Subcutaneous abdominal adipose tissue (tissue), 5 donors: ENCODE measurements around the gene ZNG1F.
"Not testable (repeated sequence)": the region's sequence is repeated elsewhere in the genome, so short reads cannot be mapped to it uniquely, and the experiment has no call there.

Source experiments
- H3K27ac ChIP-seq: one replicate; pipeline ENCODE4 v1.7.0; 2013; ENCODE audit warnings: low read depth, mild to moderate bottlenecking, inconsistent platforms, low read length, moderate library complexity
- H3K27me3 ChIP-seq, 5 donors: one replicate each; pipeline ENCODE4 v1.7.0; 2013; ENCODE audit warnings: low read length in 5 of 5, inconsistent platforms in 1 of 5; ENCODE audit not compliant: control insufficient read depth in 5 of 5, insufficient read depth in 4 of 5
- H3K36me3 ChIP-seq, 5 donors: one replicate each; pipeline ENCODE4 v1.7.0; 2013; ENCODE audit warnings: low read length in 5 of 5; ENCODE audit not compliant: control insufficient read depth in 5 of 5, insufficient read depth in 5 of 5
- H3K4me1 ChIP-seq, 5 donors: one replicate each; pipeline ENCODE4 v1.7.0; 2013; ENCODE audit warnings: low read length in 5 of 5, mild to moderate bottlenecking in 3 of 5, moderate library complexity in 1 of 5; ENCODE audit not compliant: control insufficient read depth in 5 of 5, insufficient read depth in 5 of 5
- H3K4me3 ChIP-seq, 5 donors: one replicate each; pipeline ENCODE4 v1.7.0; 2013; ENCODE audit warnings: low read length in 5 of 5, low read depth in 1 of 5
- H3K9ac ChIP-seq, 5 donors: one replicate each; pipeline ENCODE4 v1.7.0; 2013; ENCODE audit warnings: low read length in 5 of 5, mild to moderate bottlenecking in 4 of 5, moderate library complexity in 3 of 5
- H3K9me3 ChIP-seq, 5 donors: one replicate each; pipeline ENCODE4 v1.7.0; 2013; ENCODE audit warnings: low read length in 5 of 5; ENCODE audit not compliant: control insufficient read depth in 5 of 5
- donor health status: healthy.
- donor health status: healthy.
- donor health status: healthy.
- donor health status: healthy.
- donor health status: healthy.

ZNG1F gene

GRCh38 chr9:41123396-41123795 is 65.7 kb downstream of the ZNG1F start:
- not testable (repeated sequence) for H3K9ac ChIP-seq, H3K27ac ChIP-seq, H3K9me3 ChIP-seq, H3K4me3 ChIP-seq, H3K4me1 ChIP-seq, H3K36me3 ChIP-seq, H3K27me3 ChIP-seq

- H3K27ac ChIP-seq, H3K27me3 ChIP-seq, H3K9me3 ChIP-seq, H3K9ac ChIP-seq, H3K4me1 ChIP-seq, H3K4me3 ChIP-seq, H3K36me3 ChIP-seq: not testable (repeated sequence)
Observed at GRCh38 chr9:41120696-41121095, 68.4 kb downstream of the ZNG1F start.

- H3K9ac ChIP-seq, H3K27me3 ChIP-seq, H3K4me3 ChIP-seq, H3K9me3 ChIP-seq, H3K27ac ChIP-seq, H3K36me3 ChIP-seq, H3K4me1 ChIP-seq: not testable (repeated sequence)
Observed at GRCh38 chr9:41119719-41120118, 69.4 kb downstream of the ZNG1F start.

GRCh38 chr9:41119311-41119710 is 69.8 kb downstream of the ZNG1F start:
- not testable (repeated sequence) for H3K27ac ChIP-seq, H3K4me1 ChIP-seq, H3K4me3 ChIP-seq, H3K27me3 ChIP-seq, H3K9ac ChIP-seq, H3K36me3 ChIP-seq, H3K9me3 ChIP-seq

- H3K9ac ChIP-seq, H3K4me3 ChIP-seq, H3K9me3 ChIP-seq, H3K4me1 ChIP-seq, H3K27me3 ChIP-seq, H3K36me3 ChIP-seq, H3K27ac ChIP-seq: not testable (repeated sequence)
Observed at GRCh38 chr9:41113348-41113747, 75.8 kb downstream of the ZNG1F start.

- not testable (repeated sequence) for H3K4me1 ChIP-seq, H3K36me3 ChIP-seq, H3K9ac ChIP-seq, H3K27me3 ChIP-seq, H3K4me3 ChIP-seq, H3K27ac ChIP-seq, H3K9me3 ChIP-seq
Observed at GRCh38 chr9:41111414-41111813, 77.7 kb downstream of the ZNG1F start.

GRCh38 chr9:41110913-41111312 is 78.2 kb downstream of the ZNG1F start:
- H3K4me3 ChIP-seq, H3K9me3 ChIP-seq, H3K4me1 ChIP-seq, H3K27ac ChIP-seq, H3K9ac ChIP-seq, H3K27me3 ChIP-seq, H3K36me3 ChIP-seq: not testable (repeated sequence)

DNA sequence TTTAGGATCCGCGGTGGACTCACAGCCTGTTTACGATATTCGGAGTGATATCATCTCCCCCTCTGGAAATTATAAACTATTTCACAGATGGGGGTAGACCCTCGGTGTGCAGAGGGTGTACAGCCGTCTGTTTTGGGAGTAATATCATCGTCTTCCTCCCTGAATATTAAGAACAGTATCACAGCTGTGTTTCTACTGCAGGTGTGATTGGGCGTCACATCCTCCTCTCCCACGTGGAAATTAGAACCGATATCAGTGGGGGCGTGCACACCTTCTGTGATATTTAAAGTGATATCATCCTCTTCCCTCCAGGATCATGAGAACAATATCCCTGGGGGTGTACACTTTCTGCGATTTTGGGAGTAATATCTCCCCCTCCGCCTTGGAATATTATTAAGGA is 79.9 kb downstream of the ZNG1F start:
- H3K9me3 ChIP-seq, H3K27ac ChIP-seq, H3K4me3 ChIP-seq, H3K9ac ChIP-seq, H3K4me1 ChIP-seq, H3K36me3 ChIP-seq, H3K27me3 ChIP-seq: not testable (repeated sequence)

DNA sequence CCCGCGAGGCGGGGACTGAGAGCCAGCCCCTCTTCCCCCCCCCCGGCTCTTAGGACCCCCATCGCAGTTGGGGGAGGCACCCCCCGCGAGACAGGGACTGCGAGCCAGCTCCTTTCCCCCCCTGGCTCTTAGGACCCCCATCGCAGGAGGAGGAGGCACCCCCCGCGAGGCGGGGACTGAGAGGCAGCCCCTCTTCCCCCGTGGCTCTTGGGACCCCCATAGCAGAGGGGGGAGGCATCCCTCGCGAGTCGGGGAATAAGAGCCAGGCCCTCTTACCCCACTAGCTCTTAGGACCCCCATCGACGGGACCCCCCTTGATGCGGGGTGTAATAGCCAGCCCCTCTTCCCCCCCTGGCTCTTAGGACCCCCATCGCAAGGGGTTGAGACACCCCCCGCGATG is 80.3 kb downstream of the ZNG1F start:
- H3K4me3 ChIP-seq, H3K9ac ChIP-seq, H3K4me1 ChIP-seq, H3K27me3 ChIP-seq, H3K27ac ChIP-seq, H3K9me3 ChIP-seq, H3K36me3 ChIP-seq: not testable (repeated sequence)

GRCh38 chr9:41106472-41107116 is 82.5 kb downstream of the ZNG1F start:
- H3K9ac ChIP-seq, H3K27me3 ChIP-seq, H3K27ac ChIP-seq, H3K4me3 ChIP-seq, H3K4me1 ChIP-seq, H3K36me3 ChIP-seq, H3K9me3 ChIP-seq: not testable (repeated sequence)

GRCh38 chr9:41105557-41106253 is 83.4 kb downstream of the ZNG1F start:
- not testable (repeated sequence) for H3K9me3 ChIP-seq, H3K9ac ChIP-seq, H3K27me3 ChIP-seq, H3K36me3 ChIP-seq, H3K4me3 ChIP-seq, H3K27ac ChIP-seq, H3K4me1 ChIP-seq
